Measurements from ENCODE around the gene CALM1. TPM values are rescaled to one million over a fixed set of nuclear protein-coding genes. Genes with fewer than 3 reads are reported as not detected.

The CALM1 gene
- total and polyA plus RNA-seq, 4 donors = 146 to 517 (median 166) TPM

GRCh38 chr14:90397425-90398314 is 841 bp downstream of the CALM1 start:
- under 1% methylated on average over 88 of the region's 89 CpGs for WGBS
- Histone ChIP-seq H3K9me3 (ENCODE audit: control insufficient read depth in 4 of 4, low read length in 3 of 4) (no peaks in the 10 kb centered on the region), H3K36me3 (ENCODE audit: control insufficient read depth in 4 of 4, insufficient read depth in 3 of 4, low read depth in 1 of 4, low read length in 3 of 4) (peaks cover 5 to 14% (median 10%) of the 10 kb centered on the region in 4 donors), H3K9ac (ENCODE audit: low read depth in 1 of 2, low read length in 2 of 2) (peak overlapping the region; percentile 69), H3K4me3 (ENCODE audit: low read depth in 1 of 3, low read length in 3 of 3) (peak overlapping the region; percentile 76 to 98 (median 97)), H3K4me1 (ENCODE audit: control insufficient read depth in 4 of 4, insufficient read depth in 4 of 4, low read length in 3 of 4) (peaks cover 7 to 33% (median 21%) of the 10 kb centered on the region in 4 donors), H3K27me3 (ENCODE audit: control insufficient read depth in 4 of 4, insufficient read depth in 4 of 4, low read length in 3 of 4) (no peaks in the 10 kb centered on the region), H3K27ac (ENCODE audit: low read depth in 1 of 2, low read length in 2 of 2) (peak overlapping the region; percentile 83 to 90)
- DNase-seq (ENCODE audit: low spot score) = peak; percentile 57
- TF ChIP-seq GABPA (IDR thresholded peaks at IDR 0.05 in 1 of 2, conservative IDR thresholded peaks at IDR 0.05 in 1 of 2) = no peak
- TF ChIP-seq ATF3 (IDR thresholded peaks at IDR 0.05) = no peak
- no peak for TF ChIP-seq MAX (IDR thresholded peaks at IDR 0.05)
- no peak for TF ChIP-seq RAD21 (IDR thresholded peaks at IDR 0.05)
- no peak for TF ChIP-seq CTCF (IDR thresholded peaks at IDR 0.05; ENCODE audit: low read depth, low read length, missing input control)
- no peak for TF ChIP-seq RXRA (IDR thresholded peaks at IDR 0.05)
- TF ChIP-seq TAF1 (conservative IDR thresholded peaks at IDR 0.05) = no peak
- TF ChIP-seq NR2F2 (IDR thresholded peaks at IDR 0.05) = no peak
- TF ChIP-seq YY1 (IDR thresholded peaks at IDR 0.05) = no peak
- TF ChIP-seq EGR1 (IDR thresholded peaks at IDR 0.05; ENCODE audit: low read depth in 2 of 2) = no peak
- TF ChIP-seq HNF4G (IDR thresholded peaks at IDR 0.05) = no peak

- peak overlapping the region; percentile 79 to 83 for H3K27ac ChIP-seq (ENCODE audit: low read depth in 1 of 2, low read length in 2 of 2)
- no peak for TF ChIP-seq CTCF (IDR thresholded peaks at IDR 0.05; ENCODE audit: low read depth, low read length, missing input control)
- TF ChIP-seq TAF1 (conservative IDR thresholded peaks at IDR 0.05) = no peak
- no peak for TF ChIP-seq FOXA1 (IDR thresholded peaks at IDR 0.05)
- no peak for TF ChIP-seq FOXA2 (IDR thresholded peaks at IDR 0.05)
- TF ChIP-seq ZBTB33 (IDR thresholded peaks at IDR 0.05) = no peak
- no peak for TF ChIP-seq ATF3 (IDR thresholded peaks at IDR 0.05)
- peaks cover 6 to 22% (median 17%) of the 10 kb centered on the region in 4 donors for H3K36me3 ChIP-seq (ENCODE audit: control insufficient read depth in 4 of 4, insufficient read depth in 3 of 4, low read depth in 1 of 4, low read length in 3 of 4)
- no peaks in the 10 kb centered on the region for H3K9me3 ChIP-seq (ENCODE audit: control insufficient read depth in 4 of 4, low read length in 3 of 4)
- WGBS = 3% methylated on average over 35 of the region's 35 CpGs
- no peaks in the 10 kb centered on the region for H3K27me3 ChIP-seq (ENCODE audit: control insufficient read depth in 4 of 4, insufficient read depth in 4 of 4, low read length in 3 of 4)
- peak overlapping the region in 1 of 2 donors; percentile 69 for H3K9ac ChIP-seq (ENCODE audit: low read depth in 1 of 2, low read length in 2 of 2)
- H3K4me3 ChIP-seq (ENCODE audit: low read depth in 1 of 3, low read length in 3 of 3) = peak overlapping the region; percentile 62 to 98 (median 70)
- H3K4me1 ChIP-seq (ENCODE audit: control insufficient read depth in 4 of 4, insufficient read depth in 4 of 4, low read length in 3 of 4) = peaks cover 7 to 33% (median 21%) of the 10 kb centered on the region in 4 donors
- no peak for DNase-seq (ENCODE audit: low spot score)
These were observed 1.5 kb downstream of the CALM1 start for GRCh38 chr14:90398315-90398839.
